HL-60 (cell line): ENCODE measurements around the gene CTRL.

Experiments used
- CTCF ChIP-seq: IDR thresholded peaks from one replicate; pipeline ENCODE4 v1.5.1; 2011; ENCODE audit warnings: low read length, control low read depth, inconsistent platforms; ENCODE audit not compliant: insufficient read depth
- GABPA ChIP-seq: IDR thresholded peaks from 2 replicates; pipeline ENCODE4 v1.6.1; 2012; ENCODE audit warnings: low read depth
- REST ChIP-seq: IDR thresholded peaks from 2 replicates; pipeline ENCODE4 v1.6.1; 2012; ENCODE audit warnings: low read depth; ENCODE audit not compliant: insufficient replicate concordance

GRCh38 chr16:67942200-67942509 is 10.5 kb upstream of the CTRL start:
- TF ChIP-seq CTCF (peak; percentile 73), REST (no peak), GABPA (no peak)
